Dedifferentiated amniotic fluid mesenchymal stem cell (primary cell): Measurements from ENCODE around the gene PANX3.
"Not testable (repeated sequence)": the region's sequence is repeated elsewhere in the genome, so short reads cannot be mapped to it uniquely, and the experiment has no call there.

Experiments
- DNase-seq: peaks from one replicate; pipeline ENCODE4 v3.0.0-alpha.2; 2016; ENCODE audit errors: extremely low spot score

The PANX3 gene

GRCh38 chr11:124611064-124611463 lies at the start of gene PANX3:
Gene PANX3 (plus strand): TSS chr11:124611428. CDS start chr11:124611557, 129 bp downstream.
- DNase-seq = no peak

GRCh38 chr11:124569697-124570096 lies 41.5 kb upstream of the PANX3 start, which contains the start of gene OR8A1:
Gene OR8A1 (plus strand): TSS chr11:124569997. CDS start chr11:124570120, 123 bp downstream.
- DNase-seq = no peak

GRCh38 chr11:124570160-124570559 lies 41.1 kb upstream of the PANX3 start:
- no peak for DNase-seq

GRCh38 chr11:124577716-124578427 lies 33.4 kb upstream of the PANX3 start:
- DNase-seq = no peak

GRCh38 chr11:124578761-124579160 lies 32.5 kb upstream of the PANX3 start:
- DNase-seq = no peak

GRCh38 chr11:124581817-124582216 lies 29.4 kb upstream of the PANX3 start:
- no peak for DNase-seq

GRCh38 chr11:124582565-124582964 lies 28.7 kb upstream of the PANX3 start:
- no peak for DNase-seq

GRCh38 chr11:124583781-124584180 lies 27.4 kb upstream of the PANX3 start:
- DNase-seq = no peak

- no peak for DNase-seq
Observed at GRCh38 chr11:124584681-124585372, 26.4 kb upstream of the PANX3 start.

- DNase-seq = peak; percentile 61
Observed at GRCh38 chr11:124586238-124586860, 24.9 kb upstream of the PANX3 start.

GRCh38 chr11:124591430-124591829 lies 19.8 kb upstream of the PANX3 start:
- DNase-seq = no peak

GRCh38 chr11:124592627-124593026 lies 18.6 kb upstream of the PANX3 start:
- no peak for DNase-seq

GRCh38 chr11:124595302-124595701 lies 15.9 kb upstream of the PANX3 start:
- no peak for DNase-seq

- DNase-seq = no peak
Observed at GRCh38 chr11:124597626-124598025, 13.6 kb upstream of the PANX3 start.

GRCh38 chr11:124600621-124601320 lies 10.5 kb upstream of the PANX3 start:
- DNase-seq = no peak

GRCh38 chr11:124602193-124602592 lies 9.0 kb upstream of the PANX3 start:
- no peak for DNase-seq

- DNase-seq = not testable (repeated sequence)
Observed at GRCh38 chr11:124602723-124603122, 8.5 kb upstream of the PANX3 start.

- DNase-seq = no peak
Observed at GRCh38 chr11:124605719-124606118, 5.5 kb upstream of the PANX3 start.

GRCh38 chr11:124608147-124608546 lies 3.1 kb upstream of the PANX3 start:
- DNase-seq = no peak

- DNase-seq = no peak
Observed at GRCh38 chr11:124610295-124610694, 933 bp upstream of the PANX3 start.

- no peak for DNase-seq
Observed at GRCh38 chr11:124612045-124612444, 817 bp downstream of the PANX3 start.

GRCh38 chr11:124612567-124613246 lies 1.5 kb downstream of the PANX3 start:
- DNase-seq = no peak
